Placental pericyte (primary cell): Measurements from ENCODE around the gene ATP11A. TPM values are rescaled to one million over a fixed set of nuclear protein-coding genes. Genes with fewer than 3 reads are reported as not detected.

Experiments
- total RNA-seq: library from RNA; depleted of rRNA; stranded (reverse); fragments of >200 nt; gene quantifications from 2 replicates; pipeline ENCODE4 v1.2.3, GENCODE V29; 2012

Gene ATP11A
- total RNA-seq = 11.2 and 26.0 TPM in 2 replicates

DNA sequence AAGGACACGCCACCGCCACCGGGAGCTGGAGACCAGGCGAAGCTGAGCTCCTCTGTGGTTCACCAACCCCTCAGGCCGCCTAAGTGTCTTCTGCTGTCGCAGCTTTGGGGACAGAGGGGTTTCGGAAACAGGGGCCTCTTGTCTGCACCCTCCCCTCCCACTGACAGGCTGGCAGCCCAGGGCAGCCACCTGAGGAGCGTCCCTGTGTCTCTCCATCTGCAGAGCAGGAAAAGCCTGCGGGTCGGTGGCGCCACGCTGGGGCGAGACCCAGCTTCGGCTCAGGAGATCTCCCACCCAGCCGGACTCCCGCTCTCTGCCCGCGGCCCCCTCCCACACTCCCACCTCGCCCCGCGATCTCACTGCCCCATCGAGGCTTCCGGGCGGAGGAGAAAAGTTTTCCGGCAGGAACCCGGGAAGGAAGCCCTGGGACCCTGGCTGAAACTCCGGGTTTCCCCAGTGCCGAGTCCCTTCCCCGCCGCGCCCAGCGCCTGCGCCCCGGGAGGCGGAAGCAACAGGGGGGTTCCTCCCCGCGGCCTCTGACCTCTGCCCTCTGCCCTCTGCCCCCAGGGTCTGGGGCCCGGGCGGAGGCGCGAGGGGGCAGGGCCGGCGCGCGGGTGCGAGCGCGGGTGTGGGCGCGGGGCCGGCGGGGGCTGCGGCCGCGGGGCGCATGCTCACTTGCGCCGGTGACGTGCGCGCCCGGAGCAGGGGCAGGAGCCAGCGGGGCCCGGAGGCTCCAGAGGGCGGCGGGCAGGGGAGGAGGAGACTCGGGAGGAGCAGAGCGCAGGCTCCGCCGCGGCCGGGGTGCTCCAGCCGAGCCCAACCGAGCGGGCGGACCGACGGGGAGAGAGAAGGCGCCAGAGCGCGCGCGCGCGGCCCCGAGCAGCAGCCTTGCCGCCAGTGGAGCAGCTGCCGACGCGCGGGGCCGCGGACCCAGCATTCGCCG is at the start of gene ATP11A:
Gene ATP11A, plus strand, starts transcription at position 736 of the 943 bp plus-strand sequence. CDS start 379 bp downstream, outside the sequence.

Other genes with a start within 250 kb of the ATP11A start
- 14.0 and 30.4 TPM in 2 replicates for gene TUBGCP3, start 101.9 kb upstream of the ATP11A start, total RNA-seq